HL-60 (cell line): ENCODE data around the gene PPP1R1B.

ENCODE experiments used
- DNase-seq, 2 experiments: peaks; one replicate each; pipeline ENCODE4 v3.0.0-alpha.2; 2010 to 2020; ENCODE audit warnings: low read depth in 1 of 2, low spot score in 1 of 2
- H3K27ac ChIP-seq: fragments of 250-450 bp; sonication (Bioruptor Pico); replicated peaks from 2 replicates; pipeline ENCODE4 v1.5.1; 2020; ENCODE audit warnings: mild to moderate bottlenecking, moderate library complexity
- H3K27me3 ChIP-seq: fragments of 250-450 bp; sonication (Bioruptor Pico); 2 replicates; pipeline ENCODE4 v1.5.1; 2021; ENCODE audit warnings: mild to moderate bottlenecking, moderate library complexity; ENCODE audit not compliant: insufficient read depth, poor library complexity, severe bottlenecking
- H3K4me3 ChIP-seq: replicated peaks from 2 replicates; pipeline ENCODE4 v1.5.1; 2011; ENCODE audit warnings: mild to moderate bottlenecking, control low read depth, low read length; ENCODE audit not compliant: insufficient read depth
- GABPA ChIP-seq: IDR thresholded peaks from 2 replicates; pipeline ENCODE4 v1.6.1; 2012; ENCODE audit warnings: low read depth
- POLR2AphosphoS5 ChIP-seq: IDR thresholded peaks from 2 replicates; pipeline ENCODE4 v1.6.1; 2012; ENCODE audit warnings: low read depth
- SPI1 ChIP-seq: IDR thresholded peaks from 2 replicates; pipeline ENCODE4 v1.6.1; 2012; ENCODE audit warnings: low read depth, mild to moderate bottlenecking, borderline replicate concordance
- TF ChIP-seq, protein P1 (sequence below): IDR thresholded peaks from 2 replicates; pipeline ENCODE4 v1.6.1; 2012; ENCODE audit warnings: low read depth; ENCODE audit not compliant: insufficient replicate concordance
- TF ChIP-seq, protein P2 (sequence below): IDR thresholded peaks from one replicate; pipeline ENCODE4 v1.5.1; 2011; ENCODE audit warnings: low read length, control low read depth, inconsistent platforms; ENCODE audit not compliant: insufficient read depth

Gene PPP1R1B

DNA sequence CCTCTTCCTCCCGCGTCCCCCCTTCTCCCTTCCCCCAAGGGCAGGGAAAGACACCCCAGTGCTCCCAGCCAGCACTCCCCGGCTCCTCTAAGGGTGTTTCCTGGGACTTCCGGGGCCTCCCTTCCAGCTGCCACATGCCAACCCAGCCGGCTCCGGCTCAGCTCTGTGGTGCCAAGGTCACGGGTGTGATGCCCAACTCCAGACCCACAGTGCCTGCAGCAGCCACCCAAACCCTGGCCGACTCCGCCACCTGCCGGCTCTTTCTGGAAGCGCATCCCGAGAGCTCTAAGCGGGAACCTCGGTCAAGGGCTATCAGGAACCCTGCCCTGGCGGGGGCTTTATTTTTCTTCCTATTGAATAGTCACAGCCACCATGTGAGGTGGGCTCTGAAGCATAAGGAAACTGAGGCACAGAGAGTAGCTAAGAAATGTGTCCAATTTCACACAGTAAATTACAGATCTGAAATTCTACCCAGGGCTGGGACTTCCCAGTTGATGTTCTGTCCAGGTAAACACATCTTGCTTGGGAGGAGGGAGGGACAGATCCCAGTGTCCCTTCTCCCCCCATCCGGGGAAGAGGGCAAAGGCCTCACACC lies 3.3 kb upstream of the PPP1R1B start:
- TF ChIP-seq, protein P1, sequence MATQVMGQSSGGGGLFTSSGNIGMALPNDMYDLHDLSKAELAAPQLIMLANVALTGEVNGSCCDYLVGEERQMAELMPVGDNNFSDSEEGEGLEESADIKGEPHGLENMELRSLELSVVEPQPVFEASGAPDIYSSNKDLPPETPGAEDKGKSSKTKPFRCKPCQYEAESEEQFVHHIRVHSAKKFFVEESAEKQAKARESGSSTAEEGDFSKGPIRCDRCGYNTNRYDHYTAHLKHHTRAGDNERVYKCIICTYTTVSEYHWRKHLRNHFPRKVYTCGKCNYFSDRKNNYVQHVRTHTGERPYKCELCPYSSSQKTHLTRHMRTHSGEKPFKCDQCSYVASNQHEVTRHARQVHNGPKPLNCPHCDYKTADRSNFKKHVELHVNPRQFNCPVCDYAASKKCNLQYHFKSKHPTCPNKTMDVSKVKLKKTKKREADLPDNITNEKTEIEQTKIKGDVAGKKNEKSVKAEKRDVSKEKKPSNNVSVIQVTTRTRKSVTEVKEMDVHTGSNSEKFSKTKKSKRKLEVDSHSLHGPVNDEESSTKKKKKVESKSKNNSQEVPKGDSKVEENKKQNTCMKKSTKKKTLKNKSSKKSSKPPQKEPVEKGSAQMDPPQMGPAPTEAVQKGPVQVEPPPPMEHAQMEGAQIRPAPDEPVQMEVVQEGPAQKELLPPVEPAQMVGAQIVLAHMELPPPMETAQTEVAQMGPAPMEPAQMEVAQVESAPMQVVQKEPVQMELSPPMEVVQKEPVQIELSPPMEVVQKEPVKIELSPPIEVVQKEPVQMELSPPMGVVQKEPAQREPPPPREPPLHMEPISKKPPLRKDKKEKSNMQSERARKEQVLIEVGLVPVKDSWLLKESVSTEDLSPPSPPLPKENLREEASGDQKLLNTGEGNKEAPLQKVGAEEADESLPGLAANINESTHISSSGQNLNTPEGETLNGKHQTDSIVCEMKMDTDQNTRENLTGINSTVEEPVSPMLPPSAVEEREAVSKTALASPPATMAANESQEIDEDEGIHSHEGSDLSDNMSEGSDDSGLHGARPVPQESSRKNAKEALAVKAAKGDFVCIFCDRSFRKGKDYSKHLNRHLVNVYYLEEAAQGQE: no peak
- TF ChIP-seq SPI1 (no peak), GABPA (no peak)
- TF ChIP-seq, protein P2, sequence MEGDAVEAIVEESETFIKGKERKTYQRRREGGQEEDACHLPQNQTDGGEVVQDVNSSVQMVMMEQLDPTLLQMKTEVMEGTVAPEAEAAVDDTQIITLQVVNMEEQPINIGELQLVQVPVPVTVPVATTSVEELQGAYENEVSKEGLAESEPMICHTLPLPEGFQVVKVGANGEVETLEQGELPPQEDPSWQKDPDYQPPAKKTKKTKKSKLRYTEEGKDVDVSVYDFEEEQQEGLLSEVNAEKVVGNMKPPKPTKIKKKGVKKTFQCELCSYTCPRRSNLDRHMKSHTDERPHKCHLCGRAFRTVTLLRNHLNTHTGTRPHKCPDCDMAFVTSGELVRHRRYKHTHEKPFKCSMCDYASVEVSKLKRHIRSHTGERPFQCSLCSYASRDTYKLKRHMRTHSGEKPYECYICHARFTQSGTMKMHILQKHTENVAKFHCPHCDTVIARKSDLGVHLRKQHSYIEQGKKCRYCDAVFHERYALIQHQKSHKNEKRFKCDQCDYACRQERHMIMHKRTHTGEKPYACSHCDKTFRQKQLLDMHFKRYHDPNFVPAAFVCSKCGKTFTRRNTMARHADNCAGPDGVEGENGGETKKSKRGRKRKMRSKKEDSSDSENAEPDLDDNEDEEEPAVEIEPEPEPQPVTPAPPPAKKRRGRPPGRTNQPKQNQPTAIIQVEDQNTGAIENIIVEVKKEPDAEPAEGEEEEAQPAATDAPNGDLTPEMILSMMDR: peak; percentile 82
- DNase-seq: peak in 1 of 2 experiments; percentile 81
- H3K27me3 ChIP-seq: peaks cover 7% of the 10 kb centered on the region

DNA sequence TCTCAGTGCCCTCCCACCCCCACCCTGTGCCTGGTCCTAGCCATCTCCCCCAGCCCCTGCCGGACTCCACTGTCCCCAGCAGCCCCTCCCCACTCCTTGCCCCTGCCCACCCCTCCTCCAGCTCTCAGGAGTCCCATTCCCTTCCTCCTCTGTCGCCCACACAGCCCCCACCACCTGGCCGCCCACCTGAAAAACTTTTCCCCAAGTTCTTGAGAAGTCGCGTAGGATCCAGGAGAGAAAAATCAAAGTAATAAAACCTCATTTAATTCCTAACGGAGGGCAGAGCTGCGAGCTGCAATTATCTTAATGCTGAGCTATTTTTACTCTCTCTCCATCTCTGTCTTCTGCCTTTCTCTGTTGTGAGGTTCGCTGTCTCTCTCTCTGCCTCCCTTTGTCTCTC lies 2.4 kb upstream of the PPP1R1B start:
- no peak for TF ChIP-seq SPI1
- TF ChIP-seq, protein P2: no peak
- TF ChIP-seq GABPA: no peak
- TF ChIP-seq, protein P1: no peak
- TF ChIP-seq POLR2AphosphoS5: no peak
- H3K27me3 ChIP-seq: peaks cover 7% of the 10 kb centered on the region
- no peak for DNase-seq
- H3K27ac ChIP-seq: no peak overlapping the region
- no peak overlapping the region for H3K4me3 ChIP-seq

More for the DNA sequence above, 3.3 kb upstream of the PPP1R1B start:
- no peak overlapping the region for H3K27ac ChIP-seq
- H3K4me3 ChIP-seq: no peak overlapping the region

DNA sequence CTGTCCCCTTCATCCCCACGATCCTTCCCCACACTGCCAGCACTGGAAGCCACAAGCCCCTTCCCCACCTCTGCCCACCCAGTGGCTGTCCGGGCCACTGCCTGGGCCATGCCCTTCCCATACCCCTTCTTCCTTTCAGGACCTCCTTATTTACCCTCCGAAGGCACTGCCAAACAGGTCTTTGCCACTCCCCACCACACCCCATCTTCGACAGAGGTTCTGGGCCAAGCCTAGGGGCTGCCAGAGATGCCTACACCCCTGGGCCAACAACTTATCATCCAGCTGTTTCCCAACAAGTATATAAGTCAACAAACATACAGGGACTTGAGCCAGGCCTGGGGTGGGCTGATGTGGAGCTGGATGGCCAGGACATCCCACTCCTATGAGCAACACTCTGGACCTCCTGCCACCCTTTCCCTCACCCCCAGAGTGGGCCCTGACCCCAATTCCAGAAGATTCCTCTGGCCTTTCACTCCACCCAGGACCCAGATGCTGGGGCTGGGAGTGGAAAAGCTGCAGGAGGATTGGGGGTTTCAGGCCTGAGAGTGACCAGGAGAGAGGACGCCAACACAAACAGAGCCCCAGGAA lies 1.5 kb upstream of the PPP1R1B start:
- Histone ChIP-seq H3K27ac (no peak overlapping the region), H3K4me3 (no peak overlapping the region), H3K27me3 (peaks cover 7% of the 10 kb centered on the region)
- DNase-seq: no peak
- TF ChIP-seq, protein P2: no peak
- no peak for TF ChIP-seq POLR2AphosphoS5
- no peak for TF ChIP-seq SPI1
- TF ChIP-seq, protein P1: no peak
- no peak for TF ChIP-seq GABPA
